Uterus (tissue), 2 donors: Measurements from ENCODE around the gene TBC1D10A.

Experiments
- POLR2A ChIP-seq, 2 donors: fragments of 450-650 bp; IDR thresholded peaks; one replicate each; pipeline ENCODE4 v1.6.1; 2016; ENCODE audit warnings: antibody characterized with exemption in 2 of 2, mild to moderate bottlenecking in 1 of 2, moderate library complexity in 1 of 2
- TF ChIP-seq, protein P1 (sequence below), 4 experiments: fragments of 200-600 bp in 2 of 4; fragments of 450-650 bp in 2 of 4; sonication (generic) in 2 of 4; IDR thresholded peaks; one replicate each; pipeline ENCODE4 v1.5.1; 2016 to 2019; ENCODE audit warnings: antibody characterized with exemption in 4 of 4, mild to moderate bottlenecking in 2 of 4, moderate library complexity in 1 of 4

GRCh38 chr22:30334646-30335045, 7.9 kb upstream of the TBC1D10A start:
- no peak for TF ChIP-seq POLR2A (IDR thresholded peaks at IDR 0.05)
- TF ChIP-seq, protein P1, sequence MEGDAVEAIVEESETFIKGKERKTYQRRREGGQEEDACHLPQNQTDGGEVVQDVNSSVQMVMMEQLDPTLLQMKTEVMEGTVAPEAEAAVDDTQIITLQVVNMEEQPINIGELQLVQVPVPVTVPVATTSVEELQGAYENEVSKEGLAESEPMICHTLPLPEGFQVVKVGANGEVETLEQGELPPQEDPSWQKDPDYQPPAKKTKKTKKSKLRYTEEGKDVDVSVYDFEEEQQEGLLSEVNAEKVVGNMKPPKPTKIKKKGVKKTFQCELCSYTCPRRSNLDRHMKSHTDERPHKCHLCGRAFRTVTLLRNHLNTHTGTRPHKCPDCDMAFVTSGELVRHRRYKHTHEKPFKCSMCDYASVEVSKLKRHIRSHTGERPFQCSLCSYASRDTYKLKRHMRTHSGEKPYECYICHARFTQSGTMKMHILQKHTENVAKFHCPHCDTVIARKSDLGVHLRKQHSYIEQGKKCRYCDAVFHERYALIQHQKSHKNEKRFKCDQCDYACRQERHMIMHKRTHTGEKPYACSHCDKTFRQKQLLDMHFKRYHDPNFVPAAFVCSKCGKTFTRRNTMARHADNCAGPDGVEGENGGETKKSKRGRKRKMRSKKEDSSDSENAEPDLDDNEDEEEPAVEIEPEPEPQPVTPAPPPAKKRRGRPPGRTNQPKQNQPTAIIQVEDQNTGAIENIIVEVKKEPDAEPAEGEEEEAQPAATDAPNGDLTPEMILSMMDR (IDR thresholded peaks at IDR 0.05), result no peak
